ENCODE results near the gene TIMM50. TPM values are rescaled to one million over a fixed set of nuclear protein-coding genes. Genes with fewer than 3 reads are reported as not detected.
A peak's percentile ranks its signal among the peaks of the same experiment; 100 is the strongest.

The TIMM50 gene
- total RNA-seq (2014; rRNA removed; shearing (Covaris generic)) = 79.0 and 90.0 TPM in 2 replicates

- peaks cover 15% of the 10 kb centered on the region for H3K4me1 ChIP-seq (replicated peaks)
- peak within 1 kb of the TSS; percentile 61 for H3K27ac ChIP-seq
- peaks cover 53% of the 10 kb centered on the region for H3K36me3 ChIP-seq
- no peaks in the 10 kb centered on the region for H3K27me3 ChIP-seq (replicated peaks)
- H3K4me3 ChIP-seq = peak within 1 kb of the TSS; percentile 87
- H3K9me3 ChIP-seq (replicated peaks) = no peaks in the 10 kb centered on the region
- peak; percentile 94 to 99 for DNase-seq (ENCODE audit: low read depth in 1 of 2, low spot score in 2 of 2)
Observed at GRCh38 chr19:39480337-39481228, at the start of gene TIMM50. TSS of gene TIMM50 (plus strand) at chr19:39480838. CDS start at chr19:39480854, 16 bp downstream.

GRCh38 chr19:39432677-39433025 lies 48.0 kb upstream of the TIMM50 start:
- no peak for DNase-seq (ENCODE audit: low read depth in 1 of 2, low spot score in 2 of 2)
- Histone ChIP-seq H3K9me3 (replicated peaks) (no peaks in the 10 kb centered on the region), H3K4me1 (replicated peaks) (peaks cover 44% of the 10 kb centered on the region), H3K27me3 (replicated peaks) (no peaks in the 10 kb centered on the region), H3K36me3 (peaks cover 46% of the 10 kb centered on the region), H3K27ac (no peak overlapping the region), H3K4me3 (no peak overlapping the region)

DNA sequence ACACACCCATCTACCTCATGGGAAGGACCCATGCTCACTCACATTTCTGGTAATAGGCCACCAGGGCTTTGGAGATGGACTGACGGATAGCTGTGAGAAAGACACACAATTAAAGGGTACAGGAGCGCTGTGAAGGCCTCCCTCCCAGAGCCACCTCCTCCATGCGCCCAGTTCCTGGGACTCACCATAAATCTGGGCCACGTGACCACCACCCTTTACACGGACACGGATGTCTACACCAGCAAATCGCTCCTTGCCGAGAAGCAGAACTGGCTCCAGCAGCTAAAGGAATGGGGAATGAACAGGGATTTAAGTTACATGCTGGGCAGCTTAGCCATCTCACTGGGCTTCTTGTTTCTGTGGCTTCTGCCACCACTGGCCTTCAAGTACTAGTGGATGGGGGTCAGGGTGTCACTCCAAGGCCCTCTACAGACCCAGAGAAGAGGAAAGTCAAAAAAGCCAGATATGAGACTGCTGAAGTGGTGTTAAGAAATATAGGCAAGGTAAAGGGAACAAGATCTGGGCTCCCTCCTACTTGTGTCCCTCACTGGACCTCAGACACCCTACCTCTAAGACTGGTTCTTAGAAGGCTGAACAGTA lies 47.1 kb upstream of the TIMM50 start:
- Histone ChIP-seq H3K27ac (no peak overlapping the region), H3K4me3 (no peak overlapping the region), H3K36me3 (peaks cover 46% of the 10 kb centered on the region), H3K4me1 (replicated peaks) (peaks cover 35% of the 10 kb centered on the region), H3K9me3 (replicated peaks) (no peaks in the 10 kb centered on the region), H3K27me3 (replicated peaks) (no peaks in the 10 kb centered on the region)
- no peak for DNase-seq (ENCODE audit: low read depth in 1 of 2, low spot score in 2 of 2)

GRCh38 chr19:39434123-39435076 lies 46.2 kb upstream of the TIMM50 start:
- H3K27ac ChIP-seq = peak overlapping the region; percentile 71; the same call in 1 of the 2 replicates
- H3K9me3 ChIP-seq (replicated peaks) = no peaks in the 10 kb centered on the region
- H3K36me3 ChIP-seq = peaks cover 46% of the 10 kb centered on the region
- peak overlapping the region; percentile 75 for H3K4me3 ChIP-seq
- H3K4me1 ChIP-seq (replicated peaks) = peaks cover 29% of the 10 kb centered on the region
- H3K27me3 ChIP-seq (replicated peaks) = no peaks in the 10 kb centered on the region
- no peak for DNase-seq (ENCODE audit: low read depth in 1 of 2, low spot score in 2 of 2)

DNA sequence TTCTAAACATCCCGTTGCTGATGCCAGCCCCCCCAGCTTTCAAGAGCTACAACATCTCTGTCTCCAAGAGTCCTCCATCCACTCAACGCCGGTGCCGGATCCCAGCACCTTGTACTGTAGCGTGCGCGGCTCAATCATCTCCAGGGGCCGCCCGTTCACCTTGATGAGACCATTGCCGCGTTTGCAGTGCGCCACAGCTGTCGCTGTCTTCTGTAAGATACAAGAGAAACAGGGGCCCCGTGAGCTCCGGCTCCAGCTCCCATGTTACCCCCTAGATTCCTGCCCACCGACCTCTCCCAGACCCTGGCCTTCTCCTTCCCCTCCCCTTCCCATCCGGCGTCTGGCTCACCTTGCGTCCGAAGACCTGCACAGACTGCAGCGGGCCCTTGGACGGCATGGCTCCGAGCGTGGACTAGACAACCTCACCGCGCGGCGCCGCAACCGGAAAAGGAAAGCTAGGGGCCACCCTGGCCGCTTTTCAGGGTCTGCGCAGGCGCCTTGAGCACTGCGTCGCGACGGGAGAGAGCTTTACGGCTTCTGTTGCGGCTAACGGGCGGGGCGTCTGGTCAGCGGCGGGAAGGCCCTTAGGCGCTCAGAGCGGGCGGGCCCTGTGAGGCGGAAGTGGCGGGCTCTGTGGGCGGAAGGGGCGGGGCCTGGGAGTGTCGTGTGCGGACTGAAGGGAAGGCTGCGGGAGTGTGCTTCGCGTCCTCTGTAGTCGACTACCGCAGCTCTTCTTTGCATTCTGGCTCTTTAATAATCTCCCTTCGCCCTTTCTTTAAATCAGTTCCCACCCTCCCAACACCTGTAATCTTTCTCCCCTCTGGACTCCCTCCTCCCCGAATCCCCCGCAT lies 44.9 kb upstream of the TIMM50 start, which contains the start of gene RPS16:
TSS of gene RPS16 (minus strand) at position 451 of the 851 bp plus-strand sequence. CDS start at position 397, 54 bp downstream.
- no peaks in the 10 kb centered on the region for H3K27me3 ChIP-seq (replicated peaks)
- peaks cover 46% of the 10 kb centered on the region for H3K36me3 ChIP-seq
- H3K9me3 ChIP-seq (replicated peaks) = no peaks in the 10 kb centered on the region
- peak within 1 kb of the TSS; percentile 71 for H3K27ac ChIP-seq
- H3K4me3 ChIP-seq = peak within 1 kb of the TSS; percentile 75
- DNase-seq (ENCODE audit: low read depth in 1 of 2, low spot score in 2 of 2) = peak; percentile 96 to 99
- peaks cover 28% of the 10 kb centered on the region for H3K4me1 ChIP-seq (replicated peaks)

- Histone ChIP-seq H3K9me3 (replicated peaks) (no peaks in the 10 kb centered on the region), H3K4me1 (replicated peaks) (peaks cover 22% of the 10 kb centered on the region), H3K4me3 (peak overlapping the region; percentile 75), H3K36me3 (peaks cover 42% of the 10 kb centered on the region), H3K27ac (peak overlapping the region; percentile 49), H3K27me3 (replicated peaks) (no peaks in the 10 kb centered on the region)
- no peak for DNase-seq (ENCODE audit: low read depth in 1 of 2, low spot score in 2 of 2)
Observed at GRCh38 chr19:39436350-39436716, 44.3 kb upstream of the TIMM50 start.

GRCh38 chr19:39438270-39438934 lies 42.2 kb upstream of the TIMM50 start:
- Histone ChIP-seq H3K9me3 (replicated peaks) (no peaks in the 10 kb centered on the region), H3K27me3 (replicated peaks) (no peaks in the 10 kb centered on the region), H3K27ac (no peak overlapping the region), H3K4me1 (replicated peaks) (peaks cover 21% of the 10 kb centered on the region), H3K36me3 (peaks cover 23% of the 10 kb centered on the region), H3K4me3 (no peak overlapping the region)
- DNase-seq (ENCODE audit: low read depth in 1 of 2, low spot score in 2 of 2) = no peak

DNA sequence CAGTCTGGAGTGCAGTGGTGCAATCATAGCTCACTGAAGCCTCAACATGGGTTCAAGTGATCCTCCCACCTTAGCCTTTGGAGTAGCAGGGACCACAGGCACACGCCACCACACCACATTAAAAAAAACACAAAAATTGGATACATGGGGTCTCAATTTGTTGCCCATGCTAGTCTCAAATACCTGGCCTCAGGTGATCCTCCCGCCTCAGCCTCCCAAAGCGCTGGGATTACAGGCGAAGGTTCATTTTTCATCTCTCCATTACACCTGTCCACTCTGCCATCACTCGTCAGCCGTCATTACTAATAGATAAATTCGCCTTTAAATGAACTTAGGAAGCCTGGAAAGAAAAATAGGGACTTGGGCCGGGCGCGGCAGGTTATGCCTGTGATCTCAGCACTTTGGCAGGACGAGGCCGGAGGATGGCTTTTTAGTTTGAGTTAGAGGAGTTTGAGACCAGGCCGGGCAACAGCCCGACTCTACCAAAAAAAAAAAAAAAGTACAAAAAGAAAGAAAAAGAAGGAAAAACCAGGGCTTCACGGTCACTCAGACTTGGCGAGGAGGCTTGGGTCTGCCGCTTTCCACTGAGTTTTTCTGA lies 35.9 kb upstream of the TIMM50 start:
- no peaks in the 10 kb centered on the region for H3K9me3 ChIP-seq (replicated peaks)
- DNase-seq (ENCODE audit: low read depth in 1 of 2, low spot score in 2 of 2) = no peak
- no peaks in the 10 kb centered on the region for H3K27me3 ChIP-seq (replicated peaks)
- peaks cover 27% of the 10 kb centered on the region for H3K36me3 ChIP-seq
- peak overlapping the region; percentile 68 for H3K4me3 ChIP-seq
- H3K27ac ChIP-seq = peak overlapping the region; percentile 76
- H3K4me1 ChIP-seq (replicated peaks) = peaks cover 26% of the 10 kb centered on the region

DNA sequence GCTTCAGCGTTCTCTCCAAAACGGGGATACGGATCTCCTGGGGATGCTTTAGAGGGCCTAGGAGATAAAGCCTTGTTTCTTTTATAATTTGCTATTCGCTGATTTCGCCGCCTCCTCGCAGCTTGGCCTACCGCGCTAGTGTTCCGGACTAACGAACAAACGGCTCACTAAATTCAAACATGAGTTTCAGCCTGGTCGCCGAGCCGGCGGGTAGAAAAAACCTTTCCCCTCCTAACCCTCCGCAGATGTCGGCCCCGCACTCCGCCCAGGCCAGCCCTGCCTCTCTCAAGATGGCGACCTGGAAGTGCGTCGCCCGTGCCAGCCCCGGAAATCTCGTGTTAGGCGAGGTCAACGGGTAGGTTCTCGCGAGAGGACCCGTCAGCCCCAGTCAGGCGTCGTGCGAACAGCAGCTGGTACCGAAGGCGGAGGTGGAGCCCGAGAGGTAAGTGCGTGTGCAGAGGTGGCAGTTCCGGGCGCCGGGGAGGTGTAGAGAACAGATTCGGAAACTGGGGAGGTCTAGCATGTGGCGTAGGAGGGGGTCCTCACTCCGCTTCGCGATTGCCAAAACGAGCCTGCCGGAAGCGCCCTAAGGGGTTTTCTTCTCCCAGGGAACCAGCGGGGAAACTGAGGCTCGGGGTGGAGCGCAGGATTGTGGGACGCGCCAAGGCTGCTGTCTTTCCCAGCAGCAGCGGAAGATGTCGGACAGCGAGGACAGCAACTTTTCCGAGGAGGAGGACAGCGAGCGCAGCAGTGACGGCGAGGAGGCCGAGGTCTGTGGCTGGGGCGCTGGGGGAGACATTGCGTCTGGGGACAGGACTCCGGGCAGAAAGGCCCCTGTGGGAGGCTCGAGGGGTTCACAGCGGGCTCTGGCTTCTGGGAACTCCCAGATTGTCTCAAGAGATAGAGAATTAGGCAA lies 35.2 kb upstream of the TIMM50 start, which contains the start of gene SUPT5H:
TSS of gene SUPT5H (plus strand) at position 387 of the 916 bp plus-strand sequence. CDS start at position 696, 309 bp downstream.
- peak; percentile 92 to 97 for DNase-seq (ENCODE audit: low read depth in 1 of 2, low spot score in 2 of 2)
- Histone ChIP-seq H3K36me3 (peaks cover 29% of the 10 kb centered on the region), H3K4me1 (replicated peaks) (peaks cover 22% of the 10 kb centered on the region), H3K9me3 (replicated peaks) (no peaks in the 10 kb centered on the region), H3K27me3 (replicated peaks) (no peaks in the 10 kb centered on the region), H3K27ac (peak within 1 kb of the TSS; percentile 76), H3K4me3 (peak within 1 kb of the TSS; percentile 68)

- Histone ChIP-seq H3K9me3 (replicated peaks) (no peaks in the 10 kb centered on the region), H3K27me3 (replicated peaks) (no peaks in the 10 kb centered on the region), H3K4me3 (peak overlapping the region; percentile 68), H3K4me1 (replicated peaks) (peaks cover 20% of the 10 kb centered on the region), H3K27ac (no peak overlapping the region), H3K36me3 (peaks cover 34% of the 10 kb centered on the region)
- no peak for DNase-seq (ENCODE audit: low read depth in 1 of 2, low spot score in 2 of 2)
Observed at GRCh38 chr19:39446365-39447084, 34.1 kb upstream of the TIMM50 start.

- no peak for DNase-seq (ENCODE audit: low read depth in 1 of 2, low spot score in 2 of 2)
Observed at GRCh38 chr19:39448271-39448670, 32.4 kb upstream of the TIMM50 start.

More at GRCh38 chr19:39448271-39448670, 32.4 kb upstream of the TIMM50 start:
- H3K27ac ChIP-seq = no peak overlapping the region
- no peak overlapping the region for H3K4me3 ChIP-seq
- peaks cover 20% of the 10 kb centered on the region for H3K4me1 ChIP-seq (replicated peaks)
- no peaks in the 10 kb centered on the region for H3K27me3 ChIP-seq (replicated peaks)
- peaks cover 51% of the 10 kb centered on the region for H3K36me3 ChIP-seq
- H3K9me3 ChIP-seq (replicated peaks) = no peaks in the 10 kb centered on the region

Measured in SJSA1 (cell line).